Measurements from ENCODE around the gene MCM5.

DNA sequence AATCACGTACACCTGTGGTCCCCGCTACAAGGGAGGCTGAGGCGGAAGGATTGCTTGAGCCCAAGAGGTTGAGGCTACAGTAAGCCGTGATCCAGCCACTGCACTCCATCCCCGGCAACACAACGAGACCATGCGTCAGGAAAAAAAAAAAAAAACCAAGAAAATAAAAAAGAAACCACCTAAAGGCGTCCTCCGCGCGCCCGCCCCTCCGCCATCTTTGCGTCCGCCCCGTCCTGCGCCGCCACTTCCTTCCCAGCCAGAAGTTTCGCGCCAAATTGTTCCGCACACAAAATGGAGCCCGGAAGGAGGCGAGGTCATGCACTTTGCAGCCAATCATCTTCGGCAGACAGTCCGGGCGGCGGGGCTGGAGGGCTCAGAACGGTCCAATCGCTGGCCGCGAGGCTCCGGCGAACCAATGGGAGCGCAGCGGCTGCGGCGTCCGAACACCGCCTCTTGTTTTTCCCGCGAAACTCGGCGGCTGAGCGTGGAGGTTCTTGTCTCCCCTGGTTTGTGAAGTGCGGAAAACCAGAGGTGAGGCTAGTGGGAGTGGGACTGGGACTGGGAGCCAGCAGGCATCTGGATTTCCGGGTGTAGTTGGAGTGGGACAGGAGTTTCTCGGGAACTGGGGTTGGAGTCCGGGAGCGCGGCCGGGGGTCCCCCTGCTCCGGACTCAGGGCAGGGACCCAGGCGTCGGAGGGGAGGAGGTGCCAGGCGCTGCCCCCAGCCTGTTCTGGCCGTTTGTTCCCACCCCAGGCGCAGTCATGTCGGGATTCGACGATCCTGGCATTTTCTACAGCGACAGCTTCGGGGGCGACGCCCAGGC is at the start of gene MCM5:
- TF ChIP-seq CTCF (IDR thresholded peaks at IDR 0.05; ENCODE audit: insufficient read depth, low read depth, low read length) (no peak), EZH2 (IDR thresholded peaks at IDR 0.05; ENCODE audit: insufficient read depth, low read length) (no peak)
